RWPE1 (cell line): Measurements from ENCODE around the gene NAGS.

Experiments used
- CTCF ChIA-PET: fragments of 350-600 bp; sonication (Branson Sonifier 250); formaldehyde crosslinking; extraction: SDS; loops from one replicate; lab custom pipeline; 2021; lab: Yijun Ruan, JAX
- POLR2A ChIA-PET: fragments of 400-600 bp; formaldehyde crosslinking; extraction: SDS; loops from one replicate; lab custom pipeline; 2020; ENCODE audit warnings: antibody characterized with exemption; ENCODE audit not compliant: low non-redundant PET; lab: Yijun Ruan, JAX
- DNase-seq: peaks from one replicate; pipeline ENCODE4 v3.0.0; 2012; ENCODE audit warnings: low spot score
- H3K27ac ChIP-seq: fragments of 450-650 bp; 2 replicates; pipeline ENCODE4 v1.5.1; 2017
- TF ChIP-seq, protein P1 (sequence below): fragments of 450-650 bp; conservative IDR thresholded peaks from 2 replicates; pipeline ENCODE4 v1.5.1; 2017; ENCODE audit warnings: low read depth, mild to moderate bottlenecking

The NAGS gene

DNA sequence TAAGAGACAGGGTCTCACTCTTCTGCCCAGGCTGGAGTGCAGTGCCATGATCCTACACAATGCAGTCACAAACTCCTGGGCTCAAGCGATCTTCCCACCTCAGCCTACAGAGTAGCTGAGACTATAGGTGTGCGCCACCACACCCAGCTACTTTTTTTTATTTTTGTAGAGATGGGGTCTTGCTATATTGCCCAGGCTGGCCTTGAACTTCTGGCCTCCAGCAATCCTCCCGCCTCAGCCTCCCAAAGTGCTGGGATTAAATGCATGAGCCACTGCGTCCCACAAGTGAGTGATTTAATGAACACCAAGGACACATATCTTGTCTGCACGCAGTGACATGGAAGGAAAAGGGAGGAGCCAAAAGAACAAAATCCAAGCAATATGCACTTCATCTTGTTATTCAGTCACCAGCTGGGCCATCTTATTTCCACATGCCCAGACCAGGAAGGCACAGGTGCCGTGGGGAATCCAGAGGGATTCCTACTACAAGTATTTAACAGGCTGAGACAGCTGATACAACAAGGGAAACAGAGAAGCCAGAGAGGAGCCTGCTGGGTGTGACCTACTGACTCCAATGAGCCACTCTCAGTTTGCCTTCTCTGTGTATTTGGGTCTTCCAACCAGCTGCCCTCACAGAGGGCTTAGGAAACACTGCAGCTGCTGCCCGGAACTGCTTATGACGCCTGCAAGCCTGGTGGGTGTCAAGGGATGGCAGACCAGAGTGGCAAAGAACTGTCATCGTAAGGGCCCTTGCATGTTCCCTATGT is 45.1 kb downstream of the NAGS start:
- TF ChIP-seq, protein P1, sequence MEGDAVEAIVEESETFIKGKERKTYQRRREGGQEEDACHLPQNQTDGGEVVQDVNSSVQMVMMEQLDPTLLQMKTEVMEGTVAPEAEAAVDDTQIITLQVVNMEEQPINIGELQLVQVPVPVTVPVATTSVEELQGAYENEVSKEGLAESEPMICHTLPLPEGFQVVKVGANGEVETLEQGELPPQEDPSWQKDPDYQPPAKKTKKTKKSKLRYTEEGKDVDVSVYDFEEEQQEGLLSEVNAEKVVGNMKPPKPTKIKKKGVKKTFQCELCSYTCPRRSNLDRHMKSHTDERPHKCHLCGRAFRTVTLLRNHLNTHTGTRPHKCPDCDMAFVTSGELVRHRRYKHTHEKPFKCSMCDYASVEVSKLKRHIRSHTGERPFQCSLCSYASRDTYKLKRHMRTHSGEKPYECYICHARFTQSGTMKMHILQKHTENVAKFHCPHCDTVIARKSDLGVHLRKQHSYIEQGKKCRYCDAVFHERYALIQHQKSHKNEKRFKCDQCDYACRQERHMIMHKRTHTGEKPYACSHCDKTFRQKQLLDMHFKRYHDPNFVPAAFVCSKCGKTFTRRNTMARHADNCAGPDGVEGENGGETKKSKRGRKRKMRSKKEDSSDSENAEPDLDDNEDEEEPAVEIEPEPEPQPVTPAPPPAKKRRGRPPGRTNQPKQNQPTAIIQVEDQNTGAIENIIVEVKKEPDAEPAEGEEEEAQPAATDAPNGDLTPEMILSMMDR, result no peak

DNA sequence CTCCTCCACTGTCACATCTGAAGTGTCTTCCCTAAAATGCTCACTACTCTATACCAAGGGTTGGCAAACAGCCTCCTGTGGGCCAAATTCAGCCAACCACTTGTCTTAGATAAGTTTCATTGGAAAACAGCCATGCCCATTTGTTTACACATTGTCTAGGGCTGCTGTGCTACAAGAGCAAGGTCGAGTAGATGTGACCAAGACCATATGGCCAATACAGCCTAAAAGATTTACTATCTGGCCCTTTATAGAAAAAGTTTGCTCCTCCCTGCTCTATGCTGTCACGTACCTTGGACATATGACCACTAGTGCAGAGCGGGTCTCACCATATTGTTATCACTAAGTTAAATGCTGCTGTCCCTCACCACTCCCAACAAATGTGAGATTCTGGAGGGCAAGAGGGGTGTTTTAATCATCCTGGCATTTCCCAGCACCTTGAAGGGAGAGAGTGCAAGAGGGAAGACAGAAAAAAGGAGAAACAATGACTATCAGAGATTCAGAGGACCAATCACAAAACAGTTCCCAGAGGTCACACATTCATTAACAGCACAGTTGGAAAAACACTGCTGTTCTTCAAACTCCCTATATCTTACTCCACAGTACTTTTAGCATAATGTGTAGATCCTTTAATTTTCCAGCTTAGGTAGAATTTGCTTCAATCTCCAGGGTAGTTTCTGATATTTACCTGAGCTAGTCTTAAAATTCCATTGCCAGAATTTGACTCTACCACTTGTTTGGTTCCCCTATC is 48.9 kb downstream of the NAGS start:
- TF ChIP-seq, protein P1, result no peak
- POLR2A ChIA-PET, result no interaction called here
- no peak overlapping the region for H3K27ac ChIP-seq
- DNase-seq, result no peak
- CTCF ChIA-PET, result no interaction called here

More for the DNA sequence above, 45.1 kb downstream of the NAGS start:
- no peak for DNase-seq
- ChIA-PET CTCF (interaction anchor here (1.2 kb wide), 1 partner anchor 171 kb away, joined by 4 read pairs; no protein-coding TSS in a partner anchor), POLR2A (no interaction called here)
- H3K27ac ChIP-seq, result peak overlapping the region; percentile 5; the same call in 1 of the 2 replicates
